NB4 (cell line): ENCODE data around the gene DNMT1.

ENCODE experiments used
- MYC ChIP-seq: IDR thresholded peaks from 2 replicates; pipeline ENCODE4 v1.6.1; 2011; ENCODE audit warnings: low read depth, low read length
- POLR2A ChIP-seq: IDR thresholded peaks from 2 replicates; pipeline ENCODE4 v1.6.1; 2011; ENCODE audit warnings: mild to moderate bottlenecking; ENCODE audit not compliant: insufficient read length; ENCODE audit errors: extremely low read depth
- TF ChIP-seq, protein P1 (sequence below): IDR thresholded peaks from one replicate; pipeline ENCODE4 v1.5.1; 2012; ENCODE audit warnings: low read depth, low read length
- TF ChIP-seq, protein P2 (sequence below): IDR thresholded peaks from 2 replicates; pipeline ENCODE4 v1.6.1; 2011; ENCODE audit warnings: low read depth, low read length

- TF ChIP-seq, protein P1, sequence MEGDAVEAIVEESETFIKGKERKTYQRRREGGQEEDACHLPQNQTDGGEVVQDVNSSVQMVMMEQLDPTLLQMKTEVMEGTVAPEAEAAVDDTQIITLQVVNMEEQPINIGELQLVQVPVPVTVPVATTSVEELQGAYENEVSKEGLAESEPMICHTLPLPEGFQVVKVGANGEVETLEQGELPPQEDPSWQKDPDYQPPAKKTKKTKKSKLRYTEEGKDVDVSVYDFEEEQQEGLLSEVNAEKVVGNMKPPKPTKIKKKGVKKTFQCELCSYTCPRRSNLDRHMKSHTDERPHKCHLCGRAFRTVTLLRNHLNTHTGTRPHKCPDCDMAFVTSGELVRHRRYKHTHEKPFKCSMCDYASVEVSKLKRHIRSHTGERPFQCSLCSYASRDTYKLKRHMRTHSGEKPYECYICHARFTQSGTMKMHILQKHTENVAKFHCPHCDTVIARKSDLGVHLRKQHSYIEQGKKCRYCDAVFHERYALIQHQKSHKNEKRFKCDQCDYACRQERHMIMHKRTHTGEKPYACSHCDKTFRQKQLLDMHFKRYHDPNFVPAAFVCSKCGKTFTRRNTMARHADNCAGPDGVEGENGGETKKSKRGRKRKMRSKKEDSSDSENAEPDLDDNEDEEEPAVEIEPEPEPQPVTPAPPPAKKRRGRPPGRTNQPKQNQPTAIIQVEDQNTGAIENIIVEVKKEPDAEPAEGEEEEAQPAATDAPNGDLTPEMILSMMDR, result no peak
- TF ChIP-seq POLR2A, result no peak
- TF ChIP-seq, protein P2, sequence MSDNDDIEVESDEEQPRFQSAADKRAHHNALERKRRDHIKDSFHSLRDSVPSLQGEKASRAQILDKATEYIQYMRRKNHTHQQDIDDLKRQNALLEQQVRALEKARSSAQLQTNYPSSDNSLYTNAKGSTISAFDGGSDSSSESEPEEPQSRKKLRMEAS, result no peak
- no peak for TF ChIP-seq MYC
Measured at GRCh38 chr19:10134040-10134439, 60.7 kb downstream of the DNMT1 start.
